Large intestine (tissue), 12 donors: ENCODE measurements around the gene ZBTB21. TPM values are rescaled to one million over a fixed set of nuclear protein-coding genes. Genes with fewer than 3 reads are reported as not detected.

Source experiments
- DNase-seq, 2 donors: peaks; one replicate each; pipeline versions ENCODE4 v3.0.0 to v3.0.0-alpha.2; 2013
- H3K27ac ChIP-seq: one replicate; pipeline ENCODE4 v1.5.1; 2013; ENCODE audit warnings: low read length
- H3K27me3 ChIP-seq: 2 replicates; pipeline ENCODE4 v1.6.1; 2013; ENCODE audit warnings: low read length; ENCODE audit not compliant: control insufficient read depth, insufficient read depth
- H3K36me3 ChIP-seq: 2 replicates; pipeline ENCODE4 v1.6.1; 2013; ENCODE audit warnings: low read length; ENCODE audit not compliant: control insufficient read depth, insufficient read depth
- H3K4me1 ChIP-seq: one replicate; pipeline ENCODE4 v1.6.1; 2013; ENCODE audit warnings: low read length; ENCODE audit not compliant: control insufficient read depth, insufficient read depth
- H3K4me3 ChIP-seq: one replicate; pipeline ENCODE4 v1.5.1; 2013; ENCODE audit warnings: low read length
- H3K9me3 ChIP-seq: one replicate; pipeline ENCODE4 v1.6.1; 2013; ENCODE audit warnings: mild to moderate bottlenecking, low read depth, low read length, moderate library complexity; ENCODE audit not compliant: control insufficient read depth
- WGBS: methylation state at CpG from one replicate; pipeline ENCODE4 v1.1.5; 2013; ENCODE audit warnings: low lambda C conversion rate; ENCODE audit not compliant: insufficient coverage; 5-methylcytosine and 5-hydroxymethylcytosine counted together
- long read RNA-seq, 11 donors: transcript quantifications; one replicate each; lab custom pipeline, GENCODE V29; 2026
- polyA plus RNA-seq: library from polyadenylated mRNA; unstranded; fragments of 120-200 nt; gene quantifications from one replicate; pipeline ENCODE4 v1.2.1, GENCODE V29; 2013

The ZBTB21 gene
- polyA plus RNA-seq: 11.0 TPM
- long read RNA-seq, donor 1: 0 reads
- long read RNA-seq, donor 2, full-length matches to known transcripts: 6 of 6 reads
- long read RNA-seq, donor 2, partial matches to known transcripts: 0 of 6 reads
- long read RNA-seq, donor 2, other reads (novel, unspliced or antisense): 0 of 6 reads
- long read RNA-seq, donor 3, full-length matches to known transcripts: 6 of 6 reads
- long read RNA-seq, donor 3, partial matches to known transcripts: 0 of 6 reads
- long read RNA-seq, donor 3, other reads (novel, unspliced or antisense): 0 of 6 reads
- long read RNA-seq, donor 4: 0 reads
- long read RNA-seq, donor 5: 0 reads
- long read RNA-seq, donor 6, full-length matches to known transcripts: 1 of 1 reads
- long read RNA-seq, donor 6, partial matches to known transcripts: 0 of 1 reads
- long read RNA-seq, donor 6, other reads (novel, unspliced or antisense): 0 of 1 reads
- long read RNA-seq, donor 7: 0 reads
- long read RNA-seq, donor 8, full-length matches to known transcripts: 8 of 15 reads
- long read RNA-seq, donor 8, partial matches to known transcripts: 7 of 15 reads
- long read RNA-seq, donor 8, other reads (novel, unspliced or antisense): 0 of 15 reads
- long read RNA-seq, donor 9: 0 reads
- long read RNA-seq, donor 10, full-length matches to known transcripts: 8 of 8 reads
- long read RNA-seq, donor 10, partial matches to known transcripts: 0 of 8 reads
- long read RNA-seq, donor 10, other reads (novel, unspliced or antisense): 0 of 8 reads
- long read RNA-seq, donor 11, full-length matches to known transcripts: 2 of 2 reads
- long read RNA-seq, donor 11, partial matches to known transcripts: 0 of 2 reads
- long read RNA-seq, donor 11, other reads (novel, unspliced or antisense): 0 of 2 reads

DNA sequence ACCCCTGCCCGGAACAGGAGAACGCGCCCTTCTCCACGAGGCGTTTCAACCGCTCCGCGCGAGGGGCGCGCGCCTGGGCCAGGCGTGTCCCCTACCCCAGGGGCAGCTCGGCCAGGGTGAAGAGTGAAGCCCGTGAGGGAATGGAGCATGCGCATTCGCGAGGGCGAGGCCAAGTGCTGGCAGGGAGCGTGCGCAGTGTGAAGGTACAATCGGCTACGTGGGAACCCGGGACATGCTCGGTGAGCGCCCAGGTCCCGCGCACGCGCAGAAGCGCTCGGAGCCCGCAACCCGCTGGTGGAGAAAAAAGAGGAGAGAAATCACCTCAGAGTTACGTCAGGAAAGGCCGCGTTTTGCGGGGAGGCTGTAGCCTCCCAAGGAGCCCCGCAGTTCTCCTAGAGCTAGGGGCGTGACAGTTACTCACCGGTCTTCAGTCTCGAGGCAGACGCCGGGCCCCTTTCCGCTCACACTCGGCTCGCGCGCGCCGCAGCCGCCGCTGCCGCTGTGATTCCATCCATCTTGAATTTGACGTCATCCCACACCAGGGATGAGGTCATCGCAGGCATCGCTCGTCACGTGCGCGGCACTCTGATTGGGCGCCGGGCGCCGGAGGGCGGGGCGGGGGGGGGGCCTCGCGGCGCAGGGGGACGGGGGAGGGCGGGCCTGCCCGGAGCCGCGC lies at the start of gene ZBTB21:
Gene ZBTB21, minus strand, starts transcription at position 530 of the 676 bp plus-strand sequence. CDS start 16,265 bp downstream, outside the sequence.
- WGBS: no CpG with 5 or more reads among the region's 75 CpGs
- Histone ChIP-seq H3K4me3 (peak within 1 kb of the TSS; percentile 72), H3K9me3 (no peaks in the 10 kb centered on the region), H3K4me1 (peaks cover 3% of the 10 kb centered on the region), H3K27ac (peak within 1 kb of the TSS; percentile 97), H3K27me3 (no peaks in the 10 kb centered on the region), H3K36me3 (peaks cover 2% of the 10 kb centered on the region)
- peak; percentile 98 to 99 for DNase-seq

DNA sequence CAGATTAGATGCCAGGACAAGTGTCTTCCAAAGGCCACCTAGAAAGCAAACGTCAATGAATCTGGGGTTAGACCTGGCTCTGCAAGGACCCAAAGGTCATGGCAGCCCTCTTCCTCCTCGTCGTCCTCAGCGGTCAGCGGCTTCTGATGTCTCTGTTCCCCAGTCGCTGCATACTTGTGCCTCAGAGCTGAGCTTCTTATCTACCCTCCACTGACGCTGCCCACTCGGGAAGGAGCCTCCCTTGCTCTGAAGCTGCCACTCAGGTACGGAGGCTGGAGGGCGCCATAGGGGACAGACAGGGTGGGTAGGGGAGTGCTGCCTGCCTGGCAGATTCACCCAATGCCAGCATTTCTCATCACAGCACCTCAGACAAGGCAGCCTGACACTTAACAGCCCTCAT lies 49.6 kb upstream of the ZBTB21 start:
- DNase-seq: no peak
- no peaks in the 10 kb centered on the region for H3K9me3 ChIP-seq
- H3K36me3 ChIP-seq: no peaks in the 10 kb centered on the region
- no peak overlapping the region for H3K4me3 ChIP-seq
- no peaks in the 10 kb centered on the region for H3K27me3 ChIP-seq
- no peak overlapping the region for H3K27ac ChIP-seq
- no CpG with 5 or more reads among the region's 10 CpGs for WGBS
- H3K4me1 ChIP-seq: peaks cover 35% of the 10 kb centered on the region

DNA sequence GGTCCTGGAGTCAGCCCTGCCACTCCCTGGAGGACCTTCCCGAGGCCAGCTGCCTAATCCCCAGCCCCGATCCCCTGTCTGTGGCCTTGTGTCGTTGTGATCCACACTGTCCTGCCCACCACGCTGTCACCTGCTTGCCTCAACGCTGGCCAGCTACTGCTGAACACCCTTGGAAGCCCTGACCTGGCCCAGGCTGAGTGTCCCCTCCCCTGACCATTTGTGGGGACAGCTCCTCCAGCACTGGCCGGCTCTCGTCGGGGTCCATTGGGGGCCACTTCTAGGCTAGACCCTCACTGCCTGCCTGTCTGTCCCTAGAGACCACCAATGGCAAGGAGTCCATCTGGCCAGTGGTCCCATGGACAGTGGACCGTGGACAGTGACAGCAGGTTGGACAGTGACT lies 49.0 kb upstream of the ZBTB21 start:
- no peak overlapping the region for H3K27ac ChIP-seq
- no peak for DNase-seq
- peaks cover 31% of the 10 kb centered on the region for H3K4me1 ChIP-seq
- no peaks in the 10 kb centered on the region for H3K9me3 ChIP-seq
- WGBS: no CpG with 5 or more reads among the region's 9 CpGs
- H3K27me3 ChIP-seq: no peaks in the 10 kb centered on the region
- H3K36me3 ChIP-seq: no peaks in the 10 kb centered on the region
- no peak overlapping the region for H3K4me3 ChIP-seq

DNA sequence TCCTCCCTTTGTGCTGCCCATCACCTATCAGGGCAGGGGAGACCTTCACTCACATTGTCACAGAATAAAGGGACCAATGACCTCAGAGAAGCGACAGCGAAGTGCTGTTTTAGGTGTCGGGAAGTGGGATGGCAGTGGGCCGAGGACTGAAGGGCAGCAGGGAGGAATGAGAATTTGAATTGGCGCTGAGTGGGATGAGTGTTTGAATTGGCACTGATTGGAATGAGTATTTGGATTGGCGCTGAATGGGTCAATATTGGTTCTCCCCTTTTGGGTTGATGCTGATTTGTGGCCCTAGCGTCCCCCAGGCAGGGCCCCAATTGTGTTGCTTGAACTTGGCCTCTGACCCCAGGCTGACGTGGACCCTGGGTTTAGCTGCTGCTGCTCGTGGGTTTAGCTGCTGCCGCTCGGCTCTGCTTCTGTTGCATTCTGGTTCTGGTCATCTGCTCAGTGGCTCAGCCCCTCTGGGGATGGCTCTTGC lies 48.5 kb upstream of the ZBTB21 start:
- DNase-seq: no peak
- H3K4me1 ChIP-seq: peaks cover 27% of the 10 kb centered on the region
- no peaks in the 10 kb centered on the region for H3K36me3 ChIP-seq
- peak overlapping the region; percentile 53 for H3K27ac ChIP-seq
- H3K27me3 ChIP-seq: no peaks in the 10 kb centered on the region
- no peaks in the 10 kb centered on the region for H3K9me3 ChIP-seq
- 100% methylated on average over 2 of the region's 11 CpGs for WGBS
- H3K4me3 ChIP-seq: no peak overlapping the region

DNA sequence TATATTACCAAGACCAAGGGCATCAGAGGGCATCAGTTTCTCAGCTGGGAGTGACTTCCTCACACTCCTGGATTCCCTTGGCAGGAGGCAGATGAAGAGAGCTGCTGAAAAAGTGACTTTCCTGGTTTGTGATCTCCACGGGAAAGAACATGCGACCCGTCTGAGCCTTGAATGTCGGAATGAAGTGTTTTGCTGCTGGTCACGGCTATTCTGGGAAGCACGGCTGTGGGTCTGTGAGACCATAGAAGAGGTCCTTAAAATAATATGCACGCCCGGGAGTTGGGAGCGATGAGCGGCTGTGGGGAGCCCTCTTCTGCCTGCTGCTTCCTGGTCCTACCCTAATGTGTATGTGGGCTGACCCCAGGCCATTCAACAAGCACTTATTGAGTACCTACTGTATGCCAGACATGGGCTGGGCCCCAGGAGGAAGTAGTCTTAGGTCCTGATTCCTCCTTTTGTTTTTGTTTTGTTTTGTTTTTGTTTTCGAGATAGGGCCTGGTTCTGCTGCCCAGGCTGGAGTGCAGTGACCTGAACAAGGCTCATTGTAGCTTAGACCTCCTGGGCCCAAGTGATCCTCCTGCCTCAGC lies 47.8 kb upstream of the ZBTB21 start:
- no peaks in the 10 kb centered on the region for H3K36me3 ChIP-seq
- H3K27me3 ChIP-seq: no peaks in the 10 kb centered on the region
- WGBS: 60% methylated on average over 1 of the region's 11 CpGs
- peak overlapping the region; percentile 53 for H3K27ac ChIP-seq
- DNase-seq: peak in 1 of 2 donors; percentile 16
- H3K4me3 ChIP-seq: no peak overlapping the region
- no peaks in the 10 kb centered on the region for H3K9me3 ChIP-seq
- peaks cover 20% of the 10 kb centered on the region for H3K4me1 ChIP-seq

DNA sequence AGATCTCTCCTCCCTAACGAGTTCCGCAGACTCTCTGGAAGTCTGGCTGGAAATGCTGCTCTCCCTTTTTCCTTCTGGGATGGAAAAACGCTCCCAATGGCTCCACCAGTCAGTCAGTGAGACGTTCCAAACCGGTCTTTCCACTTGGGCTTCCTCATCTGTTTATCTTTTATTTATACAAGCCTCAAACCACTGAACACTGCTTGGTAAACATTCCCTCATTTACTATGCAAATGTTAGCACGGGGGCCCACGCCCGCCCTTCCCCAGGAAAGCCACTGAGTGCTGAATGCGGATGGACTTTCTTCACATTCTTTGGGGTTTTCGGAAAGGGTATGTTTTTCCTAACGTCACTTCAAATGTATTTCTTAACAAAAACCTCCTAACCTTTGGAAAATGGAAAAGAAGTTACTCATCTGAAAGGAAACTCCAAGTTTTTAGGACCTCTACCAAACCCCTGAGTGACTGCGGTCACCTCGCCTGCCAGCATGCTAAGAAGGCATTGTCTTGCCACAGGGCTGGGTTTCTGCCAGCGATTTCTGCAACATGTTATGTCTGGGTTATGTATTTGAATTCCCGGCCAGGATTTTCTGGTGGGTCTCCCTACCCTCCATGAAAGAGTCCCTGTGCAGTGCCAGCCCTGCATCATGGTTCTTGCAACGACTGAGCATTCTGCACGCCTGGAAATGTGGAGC lies 47.0 kb upstream of the ZBTB21 start:
- Histone ChIP-seq H3K9me3 (no peaks in the 10 kb centered on the region), H3K27ac (peak overlapping the region; percentile 64), H3K4me1 (peaks cover 16% of the 10 kb centered on the region), H3K4me3 (no peak overlapping the region), H3K36me3 (no peaks in the 10 kb centered on the region), H3K27me3 (no peaks in the 10 kb centered on the region)
- peak; percentile 76 to 87 for DNase-seq
- WGBS: no CpG with 5 or more reads among the region's 17 CpGs

DNA sequence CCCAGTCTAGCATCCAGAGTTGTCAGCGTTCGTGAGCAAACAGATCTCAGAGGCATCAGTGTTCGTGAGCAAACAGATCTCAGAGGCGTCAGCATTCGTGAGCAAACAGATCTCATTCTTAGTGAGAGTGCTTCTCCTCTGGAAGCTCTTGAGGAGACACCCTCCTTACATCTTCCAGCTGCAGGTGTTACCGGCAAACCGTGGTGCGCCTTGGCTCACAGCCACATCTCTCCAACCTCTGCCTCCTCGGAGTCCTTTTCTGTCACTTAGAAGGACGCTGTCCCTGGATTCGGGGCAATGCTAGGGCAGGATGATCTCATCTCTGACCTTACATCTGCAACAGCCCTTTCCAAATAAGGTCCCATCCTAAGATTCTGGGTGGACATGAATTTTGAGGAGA lies 46.3 kb upstream of the ZBTB21 start:
- peak; percentile 28 to 60 for DNase-seq
- H3K36me3 ChIP-seq: no peaks in the 10 kb centered on the region
- H3K27me3 ChIP-seq: no peaks in the 10 kb centered on the region
- peak overlapping the region; percentile 64 for H3K27ac ChIP-seq
- H3K4me1 ChIP-seq: peaks cover 16% of the 10 kb centered on the region
- WGBS: no CpG with 5 or more reads among the region's 11 CpGs
- H3K9me3 ChIP-seq: no peaks in the 10 kb centered on the region
- no peak overlapping the region for H3K4me3 ChIP-seq

DNA sequence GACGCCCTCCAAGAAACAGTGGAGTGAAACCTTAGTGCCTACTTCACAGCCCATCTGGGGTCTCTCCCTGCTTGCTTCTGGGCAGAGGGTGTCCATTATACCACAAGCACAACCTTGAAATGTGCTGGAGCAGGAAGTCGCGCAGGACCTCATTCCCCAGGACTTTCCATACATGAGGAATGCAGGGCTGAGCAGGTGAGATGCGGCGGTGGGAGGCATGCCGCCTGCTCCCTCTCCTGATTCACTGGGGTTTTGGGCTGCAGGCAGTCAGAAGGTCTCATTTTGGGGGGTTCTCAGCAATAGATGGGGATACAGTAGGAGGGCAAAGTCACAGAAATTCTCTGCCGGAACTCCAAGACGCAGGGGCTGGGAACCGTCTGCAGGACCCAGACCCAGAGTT lies 45.3 kb upstream of the ZBTB21 start:
- H3K9me3 ChIP-seq: no peaks in the 10 kb centered on the region
- H3K4me3 ChIP-seq: no peak overlapping the region
- peaks cover 16% of the 10 kb centered on the region for H3K4me1 ChIP-seq
- no peak for DNase-seq
- no peak overlapping the region for H3K27ac ChIP-seq
- no peaks in the 10 kb centered on the region for H3K36me3 ChIP-seq
- WGBS: no CpG with 5 or more reads among the region's 9 CpGs
- H3K27me3 ChIP-seq: no peaks in the 10 kb centered on the region

DNA sequence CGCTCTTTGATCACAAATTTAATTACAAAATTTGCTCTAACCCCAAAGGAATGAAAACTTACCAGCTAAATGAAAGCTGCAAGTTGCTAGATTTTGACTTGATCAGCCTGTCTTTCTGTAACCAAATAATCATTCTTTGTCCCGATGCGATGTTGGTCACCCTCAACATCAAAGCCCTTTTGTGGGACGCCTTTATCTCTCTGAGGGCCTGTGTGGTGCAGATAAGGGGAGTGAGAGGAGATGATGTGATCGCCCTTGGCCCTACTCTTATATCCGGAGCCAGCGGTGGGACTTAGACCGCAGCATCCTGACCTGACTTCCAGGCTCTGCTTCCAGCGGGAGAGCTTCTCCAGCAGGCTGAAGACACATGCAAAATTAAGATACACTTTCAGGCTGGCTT lies 41.6 kb upstream of the ZBTB21 start:
- Histone ChIP-seq H3K27ac (no peak overlapping the region), H3K9me3 (no peaks in the 10 kb centered on the region), H3K4me1 (peaks cover 10% of the 10 kb centered on the region), H3K4me3 (no peak overlapping the region), H3K36me3 (no peaks in the 10 kb centered on the region), H3K27me3 (no peaks in the 10 kb centered on the region)
- no CpG with 5 or more reads among the region's 9 CpGs for WGBS
- no peak for DNase-seq
